Measurements from ENCODE around the gene SAC3D1. TPM values are rescaled to one million over a fixed set of nuclear protein-coding genes. Genes with fewer than 3 reads are reported as not detected.

The SAC3D1 gene
- total and polyA plus RNA-seq, 9 of the 15 experiments (the other 6 are each of a cell fraction or from before 2014, with no cell fraction given) = 0.20 to 35.2 (median 5.8) TPM

DNA sequence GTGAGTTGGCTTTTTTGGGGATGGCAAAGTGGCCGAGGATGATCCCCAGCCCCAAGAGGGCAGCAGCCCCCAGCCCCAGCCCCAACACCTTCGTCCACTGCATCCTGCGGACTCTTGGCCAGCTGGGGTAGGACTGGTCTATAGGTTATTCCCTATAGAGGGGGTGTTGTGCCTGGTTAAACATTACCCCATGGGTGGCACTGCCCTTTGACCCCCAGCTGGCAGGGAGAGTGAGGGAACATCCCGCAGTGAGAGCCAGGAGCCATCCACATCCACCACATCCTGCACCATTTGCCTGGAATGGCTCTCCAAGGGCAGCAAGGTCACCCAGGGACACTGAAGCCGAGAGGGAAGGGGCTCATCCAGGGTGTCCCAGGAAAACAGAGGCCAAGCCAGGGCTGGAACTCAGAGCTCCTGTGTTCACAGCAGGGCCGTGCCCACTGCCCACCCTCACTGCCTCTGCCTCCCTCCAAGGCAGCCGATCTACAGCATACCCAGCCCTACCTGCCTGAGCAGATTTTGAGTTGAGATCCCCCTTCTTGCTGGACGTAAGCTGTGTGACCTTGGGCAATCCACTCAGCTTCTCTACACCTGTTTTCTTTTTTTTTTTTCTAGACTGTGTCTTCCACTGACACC, 17.5 kb downstream of the SAC3D1 start, which contains the start of gene NAALADL1:
NAALADL1 (minus strand) TSS at position 135 of the 636 bp plus-strand sequence; CDS start at position 103, 32 bp downstream.
- no peaks in the 10 kb centered on the region for H4K20me1 ChIP-seq (replicated peaks; ENCODE audit: control insufficient read depth, insufficient read depth, low read length)
- peak within 1 kb of the TSS in 1 of 2 experiments; percentile 69; a peak in 2 of 4 replicates for H3K9ac ChIP-seq (ENCODE audit: insufficient read depth in 1 of 2, low read depth in 2 of 2, low read length in 2 of 2)
- H3K36me3 ChIP-seq (ENCODE audit: control insufficient read depth, insufficient read depth, low read length) = no peaks in the 10 kb centered on the region
- no peaks in the 10 kb centered on the region for H3K79me2 ChIP-seq (ENCODE audit: control insufficient read depth, insufficient read depth, low read length)
- H3K4me3 ChIP-seq = no peak within 1 kb of the TSS
- intact Hi-C loops (cut with micrococcal nuclease) = no loop called here
- H3K9me3 ChIP-seq (replicated peaks; ENCODE audit: control insufficient read depth, insufficient read depth, low read depth, low read length) = no peaks in the 10 kb centered on the region
- no peak within 1 kb of the TSS for H2AFZ ChIP-seq (ENCODE audit: low read depth, low read length)
- DNase-seq (ENCODE audit: extremely low read depth in 1 of 4, low spot score in 3 of 4) (no peak), FAIRE-seq (no peak), ATAC-seq (no peak)
- BruUV-seq (replicated peaks) = no TSS peak
- ChIA-PET CTCF (ENCODE audit: low intra/inter-chr PET ratio) (no interaction called here), POLR2A (interaction anchor here (1.6 kb wide), 1 partner anchor 17 kb away, joined by 6 read pairs; no protein-coding TSS in a partner anchor)
- in situ Hi-C loops (cut with MboI) = no loop called here
- no peaks in the 10 kb centered on the region; a peak in 2 of 5 replicates for H3K27me3 ChIP-seq (ENCODE audit: control insufficient read depth in 2 of 2, insufficient read depth in 2 of 2, low read length in 2 of 2)
- no peaks in the 10 kb centered on the region for H3K9me1 ChIP-seq (ENCODE audit: control insufficient read depth, insufficient read depth, low read length)
- TF ChIP-seq, protein P1, sequence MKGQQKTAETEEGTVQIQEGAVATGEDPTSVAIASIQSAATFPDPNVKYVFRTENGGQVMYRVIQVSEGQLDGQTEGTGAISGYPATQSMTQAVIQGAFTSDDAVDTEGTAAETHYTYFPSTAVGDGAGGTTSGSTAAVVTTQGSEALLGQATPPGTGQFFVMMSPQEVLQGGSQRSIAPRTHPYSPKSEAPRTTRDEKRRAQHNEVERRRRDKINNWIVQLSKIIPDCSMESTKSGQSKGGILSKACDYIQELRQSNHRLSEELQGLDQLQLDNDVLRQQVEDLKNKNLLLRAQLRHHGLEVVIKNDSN (CRISPR knock-in tag; IDR thresholded peaks at IDR 0.05) = no peak
- TF ChIP-seq SPI1 (IDR thresholded peaks at IDR 0.05; ENCODE audit: borderline replicate concordance, low read depth, low read length) (no peak), IRF2 (CRISPR knock-in tag; IDR thresholded peaks at IDR 0.05) (no peak), ZNF644 (tag; IDR thresholded peaks at IDR 0.05; ENCODE audit: low read depth) (no peak), TAF1 (IDR thresholded peaks at IDR 0.05; ENCODE audit: control insufficient read depth, extremely low read depth, insufficient read depth, low read length, severe bottlenecking) (no peak), ZNF354B (CRISPR knock-in tag; IDR thresholded peaks at IDR 0.05) (no peak), MCM5 (IDR thresholded peaks at IDR 0.05; ENCODE audit: low read depth) (no peak), CHD1 (IDR thresholded peaks at IDR 0.05; ENCODE audit: low read length) (no peak)
- H3K27ac ChIP-seq (ENCODE audit: extremely low read depth, low read depth, low read length) = no peak within 1 kb of the TSS
- no peak within 1 kb of the TSS for H3K4me2 ChIP-seq (ENCODE audit: insufficient read depth, low read length)
- peaks cover 14 to 22% of the 10 kb centered on the region in 2 experiments; a peak in 4 of 5 replicates for H3K4me1 ChIP-seq (replicated peaks in 1 of 2; ENCODE audit: control insufficient read depth in 2 of 2, insufficient read depth in 2 of 2, low read length in 2 of 2)
- WGBS (ENCODE audit: insufficient coverage, low coverage, missing lambda C conversion rate) = 55% methylated on average over 5 of the region's 8 CpGs
